PC-9 (cell line): ENCODE measurements around the gene BMF. TPM values are rescaled to one million over a fixed set of nuclear protein-coding genes. Genes with fewer than 3 reads are reported as not detected.

Experiments
- BruUV-seq: library from RNA; stranded (reverse); fragments of 400-500 nt; replicated peaks from 2 replicates; lab custom pipeline; 2021; lab: Mats Ljungman, UMichigan
- CTCF ChIA-PET: fragments of 300-600 bp; sonication (Branson Sonifier 250); formaldehyde crosslinking; loops from one replicate; lab custom pipeline; 2022; ENCODE audit warnings: antibody characterized with exemption; lab: Charles Lee
- POLR2A ChIA-PET: fragments of 300-600 bp; sonication (Branson Sonifier 250); formaldehyde crosslinking; loops from one replicate; lab custom pipeline; 2022; ENCODE audit warnings: antibody characterized with exemption; ENCODE audit not compliant: unreplicated experiment; lab: Charles Lee
- DNase-seq, 2 experiments: peaks; one replicate each; pipeline versions ENCODE4 v3.0.0 to v3.0.0-alpha.2; 2015 to 2022; ENCODE audit warnings: mixed read lengths in 1 of 2
- H2AFZ ChIP-seq: fragments of 200-600 bp; sonication (generic); 2 replicates; pipeline ENCODE4 v1.8.1; 2017; ENCODE audit warnings: antibody characterized with exemption
- H3F3A ChIP-seq: fragments of 200-600 bp; sonication (generic); 2 replicates; pipeline ENCODE4 v1.8.1; 2017; ENCODE audit warnings: antibody characterized with exemption, mild to moderate bottlenecking, low read depth; ENCODE audit not compliant: insufficient read depth
- H3K27ac ChIP-seq: fragments of 200-600 bp; sonication (generic); 2 replicates; pipeline ENCODE4 v1.6.1; 2016; ENCODE audit warnings: mixed run types
- H3K27me3 ChIP-seq: fragments of 200-600 bp; sonication (generic); 2 replicates; pipeline ENCODE4 v1.6.1; 2016; ENCODE audit warnings: low read depth, mixed run types; ENCODE audit not compliant: insufficient read depth
- H3K36me3 ChIP-seq: fragments of 200-600 bp; sonication (generic); 2 replicates; pipeline ENCODE4 v1.6.1; 2016; ENCODE audit warnings: low read depth, mixed run types
- H3K4me1 ChIP-seq: fragments of 200-600 bp; sonication (generic); replicated peaks from 2 replicates; pipeline ENCODE4 v1.6.1; 2016; ENCODE audit warnings: mixed run types; ENCODE audit not compliant: insufficient read depth
- H3K4me2 ChIP-seq: fragments of 200-600 bp; sonication (generic); 2 replicates; pipeline ENCODE4 v1.6.1; 2017; ENCODE audit warnings: mixed run types
- H3K4me3 ChIP-seq: fragments of 200-600 bp; sonication (generic); 2 replicates; pipeline ENCODE4 v1.6.1; 2016; ENCODE audit warnings: mixed run types
- H3K79me2 ChIP-seq: fragments of 200-600 bp; sonication (generic); 2 replicates; pipeline ENCODE4 v1.6.1; 2017; ENCODE audit warnings: low read depth, mixed run types
- H3K9me2 ChIP-seq: fragments of 200-600 bp; sonication (generic); 2 replicates; pipeline ENCODE4 v1.8.1; 2017; ENCODE audit warnings: mild to moderate bottlenecking; ENCODE audit not compliant: insufficient read depth
- H3K9me3 ChIP-seq: fragments of 200-600 bp; sonication (generic); 2 replicates; pipeline ENCODE4 v1.8.1; 2016; ENCODE audit warnings: low read depth; ENCODE audit not compliant: insufficient read depth
- H4K20me1 ChIP-seq: fragments of 200-600 bp; sonication (generic); 2 replicates; pipeline ENCODE4 v1.8.1; 2017; ENCODE audit not compliant: insufficient read depth
- CTCF ChIP-seq: fragments of 200-600 bp; sonication (generic); conservative IDR thresholded peaks from 2 replicates; pipeline ENCODE4 v1.6.1; 2017; ENCODE audit warnings: mixed run types, antibody characterized with exemption, mild to moderate bottlenecking, moderate library complexity
- EZH2 ChIP-seq: fragments of 200-600 bp; sonication (generic); IDR thresholded peaks from 2 replicates; pipeline ENCODE4 v1.8.0; 2017; ENCODE audit warnings: antibody characterized with exemption, low read depth
- intact Hi-C: fragments of 100-400 bp; cut with micrococcal nuclease; formaldehyde crosslinking; loops from one replicate; pipeline ENCODE4 v1.10.0; 2022; ENCODE audit not compliant: unreplicated experiment
- total RNA-seq: library from RNA; stranded (reverse); gene quantifications from 2 replicates; pipeline ENCODE4 v1.2.3, GENCODE V29; 2021

BMF gene
- total RNA-seq, 1 experiment from 2014 or later, result 11.0 TPM

- Histone ChIP-seq H3K27me3 (no peaks in the 10 kb centered on the region), H4K20me1 (no peaks in the 10 kb centered on the region), H3K36me3 (no peaks in the 10 kb centered on the region), H2AFZ (no peak overlapping the region), H3K4me1 (peaks cover 15% of the 10 kb centered on the region), H3K9me3 (no peaks in the 10 kb centered on the region), H3K27ac (no peak overlapping the region), H3K79me2 (no peaks in the 10 kb centered on the region), H3K9me2 (no peaks in the 10 kb centered on the region), H3K4me2 (no peak overlapping the region), H3K4me3 (no peak overlapping the region), H3F3A (peaks cover 17% of the 10 kb centered on the region; the same call in 1 of the 2 replicates)
- no TSS peak for BruUV-seq
- POLR2A ChIA-PET, result interaction anchor here (0.6 kb wide), 1 partner anchor 58 kb away, joined by 3 read pairs; no protein-coding TSS in a partner anchor
- intact Hi-C loops, result no loop called here
- DNase-seq, result no peak
- CTCF ChIA-PET, result no interaction called here
- TF ChIP-seq EZH2 (no peak), CTCF (no peak)
Observed at GRCh38 chr15:40112789-40113188, 4.1 kb upstream of the BMF start.

- H3K27ac ChIP-seq, result no peak overlapping the region
- H3K9me2 ChIP-seq, result no peaks in the 10 kb centered on the region
- intact Hi-C loops, result no loop called here
- BruUV-seq, result no TSS peak
- H4K20me1 ChIP-seq, result no peaks in the 10 kb centered on the region
- ChIA-PET POLR2A (no interaction called here), CTCF (no interaction called here)
- H3K9me3 ChIP-seq, result no peaks in the 10 kb centered on the region
- no peaks in the 10 kb centered on the region for H3K36me3 ChIP-seq
- H3K4me1 ChIP-seq, result peaks cover 24% of the 10 kb centered on the region
- no peak overlapping the region for H3K4me2 ChIP-seq
- no peak overlapping the region for H3K4me3 ChIP-seq
- no peaks in the 10 kb centered on the region for H3K79me2 ChIP-seq
- no peak for DNase-seq
- no peak overlapping the region for H2AFZ ChIP-seq
- no peaks in the 10 kb centered on the region for H3K27me3 ChIP-seq
- TF ChIP-seq CTCF, result no peak
- no peak for TF ChIP-seq EZH2
- H3F3A ChIP-seq, result peaks cover 26% of the 10 kb centered on the region
Observed at GRCh38 chr15:40111888-40112287, 3.2 kb upstream of the BMF start.

GRCh38 chr15:40110866-40111550, 2.3 kb upstream of the BMF start:
- H3K4me3 ChIP-seq, result no peak overlapping the region
- H3K4me2 ChIP-seq, result no peak overlapping the region
- H4K20me1 ChIP-seq, result no peaks in the 10 kb centered on the region
- intact Hi-C loops, result no loop called here
- no TSS peak for BruUV-seq
- TF ChIP-seq EZH2 (no peak), CTCF (no peak)
- no peak overlapping the region for H2AFZ ChIP-seq
- H3K27me3 ChIP-seq, result no peaks in the 10 kb centered on the region
- peaks cover 32% of the 10 kb centered on the region for H3F3A ChIP-seq
- peaks cover 29% of the 10 kb centered on the region for H3K4me1 ChIP-seq
- POLR2A ChIA-PET, result no interaction called here
- H3K9me3 ChIP-seq, result no peaks in the 10 kb centered on the region
- no peaks in the 10 kb centered on the region for H3K36me3 ChIP-seq
- H3K79me2 ChIP-seq, result no peaks in the 10 kb centered on the region
- DNase-seq, result no peak
- CTCF ChIA-PET, result interaction anchor here (0.5 kb wide), 1 partner anchor 207 kb away, joined by 10 read pairs; no protein-coding TSS in a partner anchor
- no peaks in the 10 kb centered on the region for H3K9me2 ChIP-seq
- H3K27ac ChIP-seq, result no peak overlapping the region
